Astrocyte (in vitro differentiated cells and primary cell): ENCODE measurements around the gene SPTY2D1. TPM values are rescaled to one million over a fixed set of nuclear protein-coding genes. Genes with fewer than 3 reads are reported as not detected.
"Not testable (repeated sequence)": the region's sequence is repeated elsewhere in the genome, so short reads cannot be mapped to it uniquely, and the experiment has no call there.

Experiments used
- DNase-seq: peaks from one replicate; pipeline ENCODE4 v3.0.0-alpha.2; 2010; ENCODE audit warnings: low read depth
- FAIRE-seq: peaks from 2 replicates; lab custom pipeline; 2011; peaks lifted over from hg19 to GRCh38; lab: Jason Lieb, UNC
- H2AFZ ChIP-seq: 2 replicates; pipeline ENCODE4 v1.6.0; 2012; ENCODE audit warnings: low read depth, low read length, inconsistent platforms
- H3K27ac ChIP-seq: 2 replicates; pipeline ENCODE4 v1.5.1; 2011; ENCODE audit warnings: low read depth, low read length, inconsistent platforms
- H3K27me3 ChIP-seq: 2 replicates; pipeline ENCODE4 v1.6.0; 2011; ENCODE audit warnings: low read length, inconsistent platforms; ENCODE audit not compliant: insufficient read depth
- H3K36me3 ChIP-seq: 2 replicates; pipeline ENCODE4 v1.5.1; 2011; ENCODE audit warnings: low read length, inconsistent platforms; ENCODE audit not compliant: insufficient read depth
- H3K4me1 ChIP-seq: 2 replicates; pipeline ENCODE4 v1.5.1; 2011; ENCODE audit warnings: low read length, inconsistent platforms; ENCODE audit not compliant: insufficient read depth
- H3K4me2 ChIP-seq: 2 replicates; pipeline ENCODE4 v1.6.0; 2012; ENCODE audit warnings: low read length, inconsistent platforms
- H3K4me3 ChIP-seq: 2 replicates; pipeline ENCODE4 v1.5.1; 2011; ENCODE audit warnings: low read depth, mild to moderate bottlenecking, low read length, inconsistent platforms; ENCODE audit not compliant: insufficient read depth
- H3K79me2 ChIP-seq: 2 replicates; pipeline ENCODE4 v1.6.0; 2012; ENCODE audit warnings: mild to moderate bottlenecking, low read length, inconsistent platforms; ENCODE audit not compliant: insufficient read depth
- H3K9ac ChIP-seq: 2 replicates; pipeline ENCODE4 v1.6.0; 2012; ENCODE audit warnings: mild to moderate bottlenecking, low read length, inconsistent platforms
- H3K9me3 ChIP-seq: 2 replicates; pipeline ENCODE4 v1.5.1; 2012; ENCODE audit warnings: low read depth, mild to moderate bottlenecking, low read length, inconsistent platforms; ENCODE audit not compliant: insufficient read depth
- H4K20me1 ChIP-seq: 2 replicates; pipeline ENCODE4 v1.6.0; 2012; ENCODE audit warnings: low read length, inconsistent platforms; ENCODE audit not compliant: insufficient read depth
- H3K27ac Mint-ChIP-seq: one replicate; pipeline ENCODE4 v1.8.0; 2021; ENCODE audit warnings: mild to moderate bottlenecking, mixed read lengths; ENCODE audit not compliant: unreplicated experiment
- H3K27me3 Mint-ChIP-seq: one replicate; pipeline ENCODE4 v1.8.0; 2021; ENCODE audit warnings: low read depth, mixed read lengths; ENCODE audit not compliant: unreplicated experiment
- H3K36me3 Mint-ChIP-seq: one replicate; pipeline ENCODE4 v1.8.0; 2021; ENCODE audit warnings: low read depth, mixed read lengths; ENCODE audit not compliant: unreplicated experiment
- H3K4me1 Mint-ChIP-seq: one replicate; pipeline ENCODE4 v1.8.0; 2021; ENCODE audit warnings: low read depth, mixed read lengths; ENCODE audit not compliant: unreplicated experiment
- H3K4me3 Mint-ChIP-seq: one replicate; pipeline ENCODE4 v1.8.0; 2021; ENCODE audit warnings: mild to moderate bottlenecking, moderate library complexity, mixed read lengths; ENCODE audit not compliant: unreplicated experiment
- H3K9me3 Mint-ChIP-seq: one replicate; pipeline ENCODE4 v1.8.0; 2021; ENCODE audit warnings: mild to moderate bottlenecking, mixed read lengths; ENCODE audit not compliant: unreplicated experiment
- EZH2 ChIP-seq: IDR thresholded peaks from 2 replicates; pipeline ENCODE4 v1.6.1; 2012; ENCODE audit warnings: mild to moderate bottlenecking, low read length, inconsistent platforms; ENCODE audit not compliant: insufficient read depth
- total RNA-seq: library from RNA; stranded (reverse); gene quantifications from 2 replicates; pipeline ENCODE4 v1.2.1, GENCODE V29; 2021
- TF ChIP-seq, protein P1 (sequence below): IDR thresholded peaks from 2 replicates; pipeline ENCODE4 v1.5.1; 2011; ENCODE audit warnings: low read depth, mild to moderate bottlenecking, inconsistent platforms, low read length, moderate library complexity; ENCODE audit not compliant: insufficient read depth

Gene SPTY2D1
- total RNA-seq, 1 donor from 2014 or later: 24.4 TPM

- no peak overlapping the region for H3K27ac Mint-ChIP-seq
- no peak overlapping the region for H3K9ac ChIP-seq
- TF ChIP-seq EZH2: no peak
- TF ChIP-seq, protein P1, sequence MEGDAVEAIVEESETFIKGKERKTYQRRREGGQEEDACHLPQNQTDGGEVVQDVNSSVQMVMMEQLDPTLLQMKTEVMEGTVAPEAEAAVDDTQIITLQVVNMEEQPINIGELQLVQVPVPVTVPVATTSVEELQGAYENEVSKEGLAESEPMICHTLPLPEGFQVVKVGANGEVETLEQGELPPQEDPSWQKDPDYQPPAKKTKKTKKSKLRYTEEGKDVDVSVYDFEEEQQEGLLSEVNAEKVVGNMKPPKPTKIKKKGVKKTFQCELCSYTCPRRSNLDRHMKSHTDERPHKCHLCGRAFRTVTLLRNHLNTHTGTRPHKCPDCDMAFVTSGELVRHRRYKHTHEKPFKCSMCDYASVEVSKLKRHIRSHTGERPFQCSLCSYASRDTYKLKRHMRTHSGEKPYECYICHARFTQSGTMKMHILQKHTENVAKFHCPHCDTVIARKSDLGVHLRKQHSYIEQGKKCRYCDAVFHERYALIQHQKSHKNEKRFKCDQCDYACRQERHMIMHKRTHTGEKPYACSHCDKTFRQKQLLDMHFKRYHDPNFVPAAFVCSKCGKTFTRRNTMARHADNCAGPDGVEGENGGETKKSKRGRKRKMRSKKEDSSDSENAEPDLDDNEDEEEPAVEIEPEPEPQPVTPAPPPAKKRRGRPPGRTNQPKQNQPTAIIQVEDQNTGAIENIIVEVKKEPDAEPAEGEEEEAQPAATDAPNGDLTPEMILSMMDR: no peak
- no peak overlapping the region for H3K4me3 ChIP-seq
- no peaks in the 10 kb centered on the region for H3K9me3 Mint-ChIP-seq
- H3K36me3 Mint-ChIP-seq: peaks cover 5% of the 10 kb centered on the region
- no peak overlapping the region for H3K4me3 Mint-ChIP-seq
- no peaks in the 10 kb centered on the region for H4K20me1 ChIP-seq
- H3K27ac ChIP-seq: no peak overlapping the region
- no peaks in the 10 kb centered on the region for H3K36me3 ChIP-seq
- no peaks in the 10 kb centered on the region for H3K27me3 Mint-ChIP-seq
- no peak overlapping the region for H2AFZ ChIP-seq
- H3K4me1 ChIP-seq: peaks cover under 1% of the 10 kb centered on the region
- peaks cover 7% of the 10 kb centered on the region for H3K4me1 Mint-ChIP-seq
- H3K79me2 ChIP-seq: peaks cover 46% of the 10 kb centered on the region
- H3K27me3 ChIP-seq: no peaks in the 10 kb centered on the region
- H3K9me3 ChIP-seq: no peaks in the 10 kb centered on the region
- H3K4me2 ChIP-seq: no peak overlapping the region
- FAIRE-seq (no peak), DNase-seq (no peak)
These were observed 39.0 kb downstream of the SPTY2D1 start for GRCh38 chr11:18594999-18595749.

GRCh38 chr11:18594088-18594487, 40.1 kb downstream of the SPTY2D1 start:
- H3K9ac ChIP-seq, H3K9me3 Mint-ChIP-seq, H3K4me3 Mint-ChIP-seq, H3K4me2 ChIP-seq, H3K27ac ChIP-seq, FAIRE-seq, H3K36me3 Mint-ChIP-seq, H3K27ac Mint-ChIP-seq, H3K9me3 ChIP-seq, H4K20me1 ChIP-seq, H3K4me1 Mint-ChIP-seq, DNase-seq, H3K27me3 Mint-ChIP-seq, H3K36me3 ChIP-seq, H2AFZ ChIP-seq, H3K27me3 ChIP-seq, H3K4me3 ChIP-seq: not testable (repeated sequence)
- peaks cover 57% of the 10 kb centered on the region for H3K79me2 ChIP-seq
- H3K4me1 ChIP-seq: peaks cover 12% of the 10 kb centered on the region

DNA sequence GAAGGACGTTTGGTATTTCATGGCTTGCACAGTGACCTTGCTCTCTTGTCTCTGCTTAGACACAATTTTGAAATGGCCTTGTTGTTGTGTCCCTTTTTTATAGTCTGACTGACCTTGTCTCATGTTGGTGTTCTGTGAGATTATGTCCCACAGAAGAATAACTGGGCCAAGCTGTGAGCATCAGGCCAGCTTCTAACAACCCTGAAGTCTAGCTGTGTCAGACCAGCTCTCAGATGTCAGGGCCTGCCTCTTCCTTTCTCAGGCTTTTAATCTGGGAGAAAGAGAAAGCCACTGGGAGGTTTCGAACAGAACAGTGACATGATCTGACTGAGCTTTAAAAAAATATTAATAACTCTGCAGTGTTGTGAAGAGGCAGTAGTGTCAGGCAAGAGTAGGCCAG, 43.6 kb downstream of the SPTY2D1 start:
- DNase-seq: no peak
- Mint-ChIP-seq H3K4me1 (peaks cover 7% of the 10 kb centered on the region), H3K4me3 (peak overlapping the region; percentile 63), H3K27ac (peak overlapping the region; percentile 24), H3K9me3 (no peaks in the 10 kb centered on the region), H3K36me3 (no peaks in the 10 kb centered on the region), H3K27me3 (no peaks in the 10 kb centered on the region)
- Histone ChIP-seq H3K9me3 (no peaks in the 10 kb centered on the region), H3K27ac (no peak overlapping the region), H3K4me1 (peaks cover 13% of the 10 kb centered on the region), H2AFZ (no peak overlapping the region), H3K9ac (peak overlapping the region; percentile 38), H3K36me3 (no peaks in the 10 kb centered on the region), H4K20me1 (peaks cover 4% of the 10 kb centered on the region), H3K27me3 (no peaks in the 10 kb centered on the region), H3K4me3 (no peak overlapping the region), H3K79me2 (peaks cover 81% of the 10 kb centered on the region), H3K4me2 (peak overlapping the region; percentile 91)
- no peak for FAIRE-seq
- TF ChIP-seq, protein P1: no peak
- no peak for TF ChIP-seq EZH2
